GM18507 (cell line): ENCODE measurements around the gene COL27A1.
A peak's percentile ranks its signal among the peaks of the same experiment; 100 is the strongest.

Experiments used
- DNase-seq: peaks from one replicate; pipeline ENCODE4 v3.0.0; 2011; ENCODE audit warnings: low read depth; ENCODE audit not compliant: insufficient read length; ENCODE audit errors: extremely low spot score
- FAIRE-seq: peaks from 2 replicates; lab custom pipeline; 2011; peaks lifted over from hg19 to GRCh38; lab: Jason Lieb, UNC

COL27A1 gene

GRCh38 chr9:114339130-114339908, 184.0 kb downstream of the COL27A1 start:
- FAIRE-seq (peak; percentile 88), DNase-seq (peak; percentile 62)

- FAIRE-seq, result no peak
- no peak for DNase-seq
Measured at GRCh38 chr9:114341152-114341830, 186.0 kb downstream of the COL27A1 start.

GRCh38 chr9:114341991-114342390, 186.7 kb downstream of the COL27A1 start:
- FAIRE-seq, result peak; percentile 5
- DNase-seq, result no peak

- DNase-seq (no peak), FAIRE-seq (no peak)
Measured at GRCh38 chr9:114342755-114343440, 187.6 kb downstream of the COL27A1 start.

- FAIRE-seq (no peak), DNase-seq (no peak)
Measured at GRCh38 chr9:114343471-114344187, 188.3 kb downstream of the COL27A1 start.

- no peak for FAIRE-seq
- no peak for DNase-seq
Measured at GRCh38 chr9:114344188-114344566, 188.8 kb downstream of the COL27A1 start.

GRCh38 chr9:114344692-114345091, 189.4 kb downstream of the COL27A1 start:
- DNase-seq (no peak), FAIRE-seq (no peak)

- no peak for DNase-seq
- no peak for FAIRE-seq
Measured at GRCh38 chr9:114345493-114346065, 190.2 kb downstream of the COL27A1 start.

GRCh38 chr9:114346146-114346545, 190.8 kb downstream of the COL27A1 start:
- DNase-seq (no peak), FAIRE-seq (no peak)

- DNase-seq, result no peak
- FAIRE-seq, result no peak
Measured at GRCh38 chr9:114347675-114348074, 192.3 kb downstream of the COL27A1 start.

- FAIRE-seq (no peak), DNase-seq (no peak)
Measured at GRCh38 chr9:114348261-114348905, 193.0 kb downstream of the COL27A1 start.

- FAIRE-seq, result peak; percentile 96
- peak; percentile 71 for DNase-seq
Measured at GRCh38 chr9:114348906-114349482, 193.7 kb downstream of the COL27A1 start.

GRCh38 chr9:114349713-114350480, 194.6 kb downstream of the COL27A1 start:
- DNase-seq (no peak), FAIRE-seq (no peak)

GRCh38 chr9:114350636-114351401, 195.5 kb downstream of the COL27A1 start:
- no peak for FAIRE-seq

GRCh38 chr9:114351932-114352331, 196.6 kb downstream of the COL27A1 start:
- no peak for DNase-seq
- FAIRE-seq, result no peak

More at GRCh38 chr9:114350636-114351401, 195.5 kb downstream of the COL27A1 start:
- no peak for DNase-seq

- no peak for FAIRE-seq
- no peak for DNase-seq
Measured at GRCh38 chr9:114355821-114356220, 200.5 kb downstream of the COL27A1 start.

GRCh38 chr9:114356792-114357191, 201.5 kb downstream of the COL27A1 start:
- DNase-seq, result no peak
- FAIRE-seq, result no peak
